OCI-LY1 (cell line): ENCODE results near the gene HCN4.

Source experiments
- CTCF ChIP-seq: fragments of 200-600 bp; sonication (generic), shearing (Covaris generic); IDR thresholded peaks from 2 replicates; pipeline ENCODE4 v1.5.1; 2017; ENCODE audit warnings: mild to moderate bottlenecking, antibody characterized with exemption, low read length, moderate library complexity, mixed read lengths
- EZH2 ChIP-seq: fragments of 200-600 bp; sonication (generic), shearing (Covaris generic); IDR thresholded peaks from 2 replicates; pipeline ENCODE4 v1.8.0; 2017; ENCODE audit warnings: borderline replicate concordance, mixed run types, mild to moderate bottlenecking, antibody characterized with exemption, low read length, moderate library complexity, mixed read lengths

DNA sequence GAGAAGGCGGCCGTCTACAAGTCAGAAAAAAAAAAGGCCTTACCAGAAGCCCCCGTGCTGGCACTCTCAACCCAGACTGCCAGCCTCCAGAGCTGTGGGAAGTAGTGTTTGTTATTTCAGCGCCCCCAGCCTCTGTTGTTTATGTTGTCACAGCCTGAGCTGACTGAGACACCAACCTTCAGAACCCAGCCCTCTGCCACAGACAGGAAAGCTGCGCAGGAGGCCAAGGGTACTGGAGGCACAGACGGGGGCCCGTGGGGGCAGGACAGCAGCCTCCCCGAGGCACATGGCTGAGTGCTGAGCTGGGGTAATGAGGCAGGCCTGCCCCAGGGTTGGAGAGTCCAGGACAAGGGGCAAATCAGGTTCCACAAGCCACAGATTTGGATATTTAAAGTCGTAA, 33.7 kb downstream of the HCN4 start:
- no peak for TF ChIP-seq CTCF
- no peak for TF ChIP-seq EZH2
